Ectodermal cell (in vitro differentiated cells): Measurements from ENCODE around the gene C17orf78.

ENCODE experiments used
- H3K27ac ChIP-seq: 2 replicates; pipeline ENCODE4 v1.7.0; 2013; ENCODE audit warnings: mild to moderate bottlenecking, low read depth, low read length; ENCODE audit not compliant: insufficient read depth, poor library complexity, severe bottlenecking
- H3K27me3 ChIP-seq: 2 replicates; pipeline ENCODE4 v1.7.0; 2013; ENCODE audit warnings: mild to moderate bottlenecking, low read length; ENCODE audit not compliant: insufficient read depth, control insufficient read depth, poor library complexity, severe bottlenecking
- H3K36me3 ChIP-seq: one replicate; pipeline ENCODE4 v1.7.0; 2013; ENCODE audit warnings: low read length; ENCODE audit not compliant: control insufficient read depth, insufficient read depth
- H3K4me1 ChIP-seq: one replicate; pipeline ENCODE4 v1.7.0; 2013; ENCODE audit warnings: low read length; ENCODE audit not compliant: control insufficient read depth, insufficient read depth
- H3K4me3 ChIP-seq: 2 replicates; pipeline ENCODE4 v1.7.0; 2013; ENCODE audit warnings: low read depth, low read length, control low read depth; ENCODE audit not compliant: insufficient read depth
- H3K9me3 ChIP-seq: 2 replicates; pipeline ENCODE4 v1.7.0; 2013; ENCODE audit warnings: mild to moderate bottlenecking, low read length, moderate library complexity; ENCODE audit not compliant: control insufficient read depth
- WGBS, 2 experiments: methylation state at CpG; one replicate each; pipeline ENCODE4 v1.1.7; 2013; ENCODE audit warnings: missing lambda C conversion rate in 2 of 2; 5-methylcytosine and 5-hydroxymethylcytosine counted together

C17orf78 gene

GRCh38 chr17:37384560-37385149 is 8.9 kb downstream of the C17orf78 start:
- no peaks in the 10 kb centered on the region for H3K36me3 ChIP-seq
- no peaks in the 10 kb centered on the region for H3K27me3 ChIP-seq
- H3K4me3 ChIP-seq: no peak overlapping the region
- no peaks in the 10 kb centered on the region for H3K4me1 ChIP-seq
- WGBS, 2 experiments: 92 to 95% methylated on average over 3 of the region's 3 CpGs
- H3K9me3 ChIP-seq: no peaks in the 10 kb centered on the region
- no peak overlapping the region for H3K27ac ChIP-seq

DNA sequence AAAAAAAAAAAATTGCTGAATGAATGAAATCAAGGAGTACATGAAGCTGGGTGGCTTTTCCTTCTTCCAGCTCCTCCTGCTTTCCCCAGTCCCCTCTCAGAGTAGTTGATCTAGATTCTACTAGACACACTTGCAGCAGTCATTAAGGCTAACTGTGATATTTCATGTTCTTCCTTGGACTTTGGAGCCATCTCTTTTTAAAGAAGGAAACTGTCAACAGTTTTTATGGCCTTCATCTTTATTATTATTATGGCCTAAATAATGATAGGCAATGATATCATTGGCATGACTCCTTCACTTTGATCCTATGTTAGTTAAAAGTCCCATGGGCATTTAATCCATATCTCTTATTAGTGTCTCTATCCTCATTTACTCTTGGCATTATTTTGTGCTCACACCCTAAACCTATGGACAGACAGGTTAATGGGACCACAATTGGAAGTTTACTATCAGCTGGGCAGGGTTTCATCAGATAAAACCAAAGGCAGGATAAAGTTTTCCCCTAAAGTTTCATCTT is 9.7 kb downstream of the C17orf78 start:
- Histone ChIP-seq H3K9me3 (no peaks in the 10 kb centered on the region), H3K27ac (no peak overlapping the region), H3K4me1 (no peaks in the 10 kb centered on the region), H3K4me3 (no peak overlapping the region), H3K36me3 (no peaks in the 10 kb centered on the region), H3K27me3 (no peaks in the 10 kb centered on the region)

GRCh38 chr17:37386462-37386861 is 10.7 kb downstream of the C17orf78 start:
- Histone ChIP-seq H3K9me3 (no peaks in the 10 kb centered on the region), H3K4me3 (no peak overlapping the region)
- 78 to 86% methylated on average over 4 to 5 of the region's 5 CpGs for WGBS, 2 experiments

DNA sequence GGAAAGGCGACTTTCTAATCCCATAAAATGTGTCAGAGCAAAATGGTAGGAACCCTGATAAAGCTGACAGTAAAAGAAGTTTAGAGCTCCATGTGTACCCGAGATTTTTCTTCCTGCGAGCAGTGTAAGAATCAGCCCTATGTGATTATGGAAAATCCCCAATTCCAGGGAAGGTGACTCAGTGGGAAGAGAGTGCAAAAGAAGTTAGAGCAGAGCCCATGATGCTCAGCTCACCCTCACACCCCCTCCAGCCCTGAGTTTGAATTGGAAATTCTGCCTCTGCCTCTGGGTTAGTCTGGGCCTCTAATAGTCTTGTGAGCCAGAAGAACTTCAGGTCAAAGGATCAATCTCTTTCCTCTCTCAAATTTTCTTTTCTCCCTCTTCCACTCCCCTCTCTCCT is 12.5 kb downstream of the C17orf78 start:
- Histone ChIP-seq H3K36me3 (no peaks in the 10 kb centered on the region), H3K4me3 (no peak overlapping the region), H3K9me3 (no peaks in the 10 kb centered on the region), H3K27me3 (no peaks in the 10 kb centered on the region), H3K4me1 (no peaks in the 10 kb centered on the region), H3K27ac (no peak overlapping the region)
- 92 to 95% methylated on average over 3 of the region's 3 CpGs for WGBS, 2 experiments

More at GRCh38 chr17:37386462-37386861, 10.7 kb downstream of the C17orf78 start:
- no peak overlapping the region for H3K27ac ChIP-seq
- H3K4me1 ChIP-seq: no peaks in the 10 kb centered on the region
- H3K27me3 ChIP-seq: no peaks in the 10 kb centered on the region
- no peaks in the 10 kb centered on the region for H3K36me3 ChIP-seq

GRCh38 chr17:37389160-37389559 is 13.4 kb downstream of the C17orf78 start:
- Histone ChIP-seq H3K27ac (no peak overlapping the region), H3K4me3 (no peak overlapping the region), H3K27me3 (no peaks in the 10 kb centered on the region), H3K36me3 (no peaks in the 10 kb centered on the region), H3K9me3 (no peaks in the 10 kb centered on the region), H3K4me1 (no peaks in the 10 kb centered on the region)
- 91 to 94% methylated on average over 4 of the region's 4 CpGs for WGBS, 2 experiments

DNA sequence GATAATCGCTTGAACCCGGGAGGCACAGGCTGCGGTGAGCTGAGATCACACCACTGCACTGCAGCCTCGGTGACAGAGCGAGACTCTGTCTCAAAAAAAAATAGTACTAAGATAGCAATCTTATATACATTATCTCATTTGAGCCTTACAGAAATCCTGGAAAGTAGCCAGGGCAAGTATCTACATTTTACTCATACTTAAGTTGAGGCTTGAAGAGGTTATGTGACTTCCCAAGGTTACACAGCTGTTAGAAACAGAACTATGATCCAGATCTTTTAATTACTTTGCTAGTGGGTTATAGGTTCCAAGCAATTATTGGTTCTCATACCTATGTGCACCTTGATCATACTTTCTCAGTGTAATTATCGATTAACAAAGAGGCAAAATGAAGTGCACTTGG is 15.4 kb downstream of the C17orf78 start:
- H3K36me3 ChIP-seq: no peaks in the 10 kb centered on the region
- H3K4me1 ChIP-seq: no peaks in the 10 kb centered on the region
- H3K27me3 ChIP-seq: no peaks in the 10 kb centered on the region
- H3K27ac ChIP-seq: no peak overlapping the region
- H3K9me3 ChIP-seq: no peaks in the 10 kb centered on the region
- 97 to 98% methylated on average over 4 to 6 of the region's 6 CpGs for WGBS, 2 experiments
- no peak overlapping the region for H3K4me3 ChIP-seq

DNA sequence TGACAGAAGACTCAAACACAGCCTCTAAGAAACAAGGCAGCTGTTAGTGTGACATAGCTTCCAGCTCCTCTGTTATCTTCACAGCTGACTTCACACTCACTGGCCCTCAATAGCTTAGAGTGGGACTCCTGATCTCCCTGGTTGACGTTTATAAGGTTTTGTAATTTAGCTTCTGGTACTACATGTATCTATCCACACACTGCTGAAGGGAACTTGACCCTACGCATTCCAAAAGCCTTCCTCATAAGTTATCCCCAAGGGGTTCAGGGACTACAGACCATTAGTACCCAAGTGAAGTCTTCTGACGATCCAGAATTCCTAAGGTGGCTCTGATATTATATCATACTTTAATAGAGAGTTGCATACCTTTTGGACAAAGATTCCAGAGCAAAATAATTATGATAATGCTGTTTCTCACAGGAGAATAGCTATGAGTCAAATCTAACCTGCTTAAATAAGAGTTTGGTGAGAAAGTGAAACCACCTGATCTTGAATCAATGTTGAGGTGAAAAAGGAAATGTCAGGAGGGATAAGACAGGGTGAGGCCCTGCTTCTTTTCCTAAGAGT is 16.3 kb downstream of the C17orf78 start:
- no peaks in the 10 kb centered on the region for H3K36me3 ChIP-seq
- H3K4me3 ChIP-seq: no peak overlapping the region
- WGBS, 2 experiments: 88 to 95% methylated on average over 2 to 3 of the region's 3 CpGs
- no peak overlapping the region for H3K27ac ChIP-seq
- H3K27me3 ChIP-seq: no peaks in the 10 kb centered on the region
- H3K9me3 ChIP-seq: no peaks in the 10 kb centered on the region
- H3K4me1 ChIP-seq: no peaks in the 10 kb centered on the region

GRCh38 chr17:37393352-37393751 is 17.6 kb downstream of the C17orf78 start:
- Histone ChIP-seq H3K9me3 (no peaks in the 10 kb centered on the region), H3K27ac (no peak overlapping the region), H3K4me3 (no peak overlapping the region), H3K36me3 (no peaks in the 10 kb centered on the region), H3K4me1 (no peaks in the 10 kb centered on the region), H3K27me3 (no peaks in the 10 kb centered on the region)
- WGBS, 2 experiments: 91 to 95% methylated on average over 7 of the region's 7 CpGs

DNA sequence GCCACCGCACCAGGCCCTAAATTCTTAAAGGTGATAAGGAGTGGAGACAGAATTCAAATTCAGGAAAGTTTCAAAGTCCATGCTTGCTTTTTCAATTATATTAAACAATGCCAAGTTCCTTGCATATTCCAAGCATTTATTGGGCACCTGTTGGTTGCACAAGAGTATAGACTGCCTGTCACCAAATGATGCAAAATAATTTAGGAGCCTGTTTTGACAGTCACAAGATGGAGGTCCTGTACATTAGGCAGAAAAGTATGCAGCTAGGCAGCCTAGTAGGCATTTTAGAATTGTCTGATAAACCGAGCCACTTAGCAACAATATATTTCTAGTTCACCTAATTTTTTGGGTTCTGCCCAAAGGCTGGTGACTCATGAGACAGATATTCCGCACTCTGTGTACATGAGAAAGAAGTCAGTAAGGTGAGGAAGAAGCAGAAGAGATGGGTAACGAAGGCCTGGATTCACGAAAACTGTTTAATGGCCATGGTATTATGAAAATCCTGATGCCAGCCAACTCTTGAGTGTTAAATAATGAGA is 23.5 kb downstream of the C17orf78 start:
- Histone ChIP-seq H3K9me3 (no peaks in the 10 kb centered on the region), H3K4me3 (no peak overlapping the region), H3K36me3 (no peaks in the 10 kb centered on the region), H3K4me1 (no peaks in the 10 kb centered on the region), H3K27ac (no peak overlapping the region), H3K27me3 (no peaks in the 10 kb centered on the region)
- WGBS, 2 experiments: 96 to 97% methylated on average over 5 of the region's 5 CpGs

DNA sequence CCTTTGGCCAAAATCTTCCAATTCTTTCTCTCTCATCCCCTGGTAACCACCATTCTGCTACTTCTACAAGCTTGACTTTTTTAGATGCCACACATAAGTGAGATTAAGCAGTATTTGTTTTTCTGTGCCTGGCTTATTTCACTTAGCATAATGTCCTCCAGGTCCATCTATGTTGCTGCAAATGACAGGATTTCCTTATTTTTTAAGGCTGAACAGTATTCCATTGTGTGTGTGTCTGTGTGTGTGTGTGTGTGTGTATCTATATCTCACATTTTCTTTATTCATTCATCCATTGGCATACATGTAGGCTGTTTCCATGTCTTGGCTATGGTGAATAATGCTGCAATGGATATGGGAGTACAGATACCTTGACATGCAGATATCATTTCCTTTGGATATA is 24.7 kb downstream of the C17orf78 start:
- no peaks in the 10 kb centered on the region for H3K9me3 ChIP-seq
- no peak overlapping the region for H3K4me3 ChIP-seq
- no peak overlapping the region for H3K27ac ChIP-seq
- H3K27me3 ChIP-seq: no peaks in the 10 kb centered on the region
- no peaks in the 10 kb centered on the region for H3K36me3 ChIP-seq
- no peaks in the 10 kb centered on the region for H3K4me1 ChIP-seq
